HG03025 (cell line): ENCODE data around the gene CPB2.

Source experiments
- ATAC-seq: cut with Tn5 transposase; IDR thresholded peaks from one replicate; pipeline ENCODE4 v1.9.1; 2021; ENCODE audit warnings: mild to moderate bottlenecking, moderate library complexity; ENCODE audit not compliant: unreplicated experiment, low FRiP score

The CPB2 gene, protein sequence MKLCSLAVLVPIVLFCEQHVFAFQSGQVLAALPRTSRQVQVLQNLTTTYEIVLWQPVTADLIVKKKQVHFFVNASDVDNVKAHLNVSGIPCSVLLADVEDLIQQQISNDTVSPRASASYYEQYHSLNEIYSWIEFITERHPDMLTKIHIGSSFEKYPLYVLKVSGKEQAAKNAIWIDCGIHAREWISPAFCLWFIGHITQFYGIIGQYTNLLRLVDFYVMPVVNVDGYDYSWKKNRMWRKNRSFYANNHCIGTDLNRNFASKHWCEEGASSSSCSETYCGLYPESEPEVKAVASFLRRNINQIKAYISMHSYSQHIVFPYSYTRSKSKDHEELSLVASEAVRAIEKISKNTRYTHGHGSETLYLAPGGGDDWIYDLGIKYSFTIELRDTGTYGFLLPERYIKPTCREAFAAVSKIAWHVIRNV

DNA sequence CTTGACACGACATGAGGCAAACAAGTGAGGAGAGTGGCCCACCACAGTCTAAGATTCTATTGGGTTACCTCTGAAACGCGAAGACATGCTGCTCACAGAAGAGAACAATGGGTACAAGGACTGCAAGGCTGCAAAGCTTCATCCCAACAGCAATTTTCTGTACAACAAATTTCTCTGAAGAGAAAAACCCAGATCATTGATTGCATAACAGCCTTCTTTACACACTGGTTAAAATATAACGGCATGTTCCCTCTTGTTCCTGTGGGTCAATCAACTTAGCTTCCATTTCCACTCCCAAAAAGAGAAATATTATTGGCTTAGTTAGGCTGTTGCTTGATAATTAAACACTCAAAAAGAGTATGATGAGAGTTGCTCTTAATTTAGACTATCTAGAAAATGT lies at the start of gene CPB2:
Gene CPB2 (minus strand): TSS at position 166 of the 400 bp plus-strand sequence. CDS start 24 bp downstream, at position 142.
- no peak for ATAC-seq

DNA sequence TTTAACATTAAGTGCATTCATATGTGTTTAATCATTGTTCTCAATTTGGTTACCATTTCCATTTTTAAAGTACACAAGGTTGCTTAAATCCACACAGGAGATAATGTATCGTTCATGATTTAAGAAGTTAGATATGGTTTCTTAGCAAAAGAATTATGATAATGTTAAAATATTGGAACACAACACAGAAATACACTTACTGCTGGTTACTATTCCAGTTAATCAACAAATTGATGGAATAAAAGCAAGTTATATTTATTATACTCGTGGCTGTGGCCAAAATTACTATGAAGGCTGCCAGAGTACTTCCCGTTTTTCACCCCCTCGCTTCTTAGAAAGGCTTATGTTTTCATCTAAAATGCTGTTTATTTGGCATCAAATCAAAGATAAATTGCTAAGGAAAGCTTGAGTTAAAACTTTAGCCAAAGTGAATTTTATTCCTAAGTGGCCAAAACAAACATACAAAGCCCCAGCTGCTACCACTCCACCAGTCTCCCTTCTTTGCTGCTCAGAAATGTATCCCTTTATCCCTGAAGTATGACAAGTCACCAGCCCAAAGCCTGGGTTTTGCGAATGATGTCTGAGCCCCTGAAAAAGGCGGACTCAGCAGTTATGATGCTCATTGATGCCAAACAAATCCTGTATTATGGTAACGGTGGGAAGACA lies 49.4 kb upstream of the CPB2 start:
- ATAC-seq, result no peak

DNA sequence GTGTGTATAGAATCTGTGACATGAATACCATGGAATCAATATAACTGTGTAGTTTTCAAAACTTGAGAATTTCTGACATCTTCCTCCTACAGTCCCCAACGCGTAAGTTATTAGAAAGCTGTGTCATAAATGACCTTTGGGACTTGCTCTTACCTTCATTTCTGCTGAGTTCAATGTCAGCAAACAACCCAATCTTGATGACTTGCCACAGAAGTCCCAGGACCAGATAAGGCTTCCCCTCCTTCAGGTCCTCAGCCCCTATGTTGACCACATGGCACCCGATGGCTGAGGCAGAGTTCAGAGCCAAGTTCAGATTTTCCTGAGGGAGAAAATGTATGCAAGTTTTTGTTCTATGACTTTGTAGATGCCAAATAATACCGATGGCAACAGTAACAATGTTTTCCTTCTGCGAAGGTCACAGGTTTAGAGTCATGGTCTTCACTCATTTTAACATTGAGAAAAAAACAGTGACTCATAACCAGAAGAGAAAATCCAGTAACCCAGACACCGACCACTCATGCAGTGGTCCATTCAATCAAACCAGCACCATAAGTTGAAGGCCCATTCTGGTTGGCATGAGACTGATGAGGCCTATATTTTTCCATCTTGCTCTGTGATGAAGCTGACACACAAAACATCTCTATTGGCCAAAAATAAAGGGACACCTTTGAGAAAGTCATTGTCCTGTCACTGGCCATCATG lies 47.9 kb upstream of the CPB2 start:
- ATAC-seq, result no peak

DNA sequence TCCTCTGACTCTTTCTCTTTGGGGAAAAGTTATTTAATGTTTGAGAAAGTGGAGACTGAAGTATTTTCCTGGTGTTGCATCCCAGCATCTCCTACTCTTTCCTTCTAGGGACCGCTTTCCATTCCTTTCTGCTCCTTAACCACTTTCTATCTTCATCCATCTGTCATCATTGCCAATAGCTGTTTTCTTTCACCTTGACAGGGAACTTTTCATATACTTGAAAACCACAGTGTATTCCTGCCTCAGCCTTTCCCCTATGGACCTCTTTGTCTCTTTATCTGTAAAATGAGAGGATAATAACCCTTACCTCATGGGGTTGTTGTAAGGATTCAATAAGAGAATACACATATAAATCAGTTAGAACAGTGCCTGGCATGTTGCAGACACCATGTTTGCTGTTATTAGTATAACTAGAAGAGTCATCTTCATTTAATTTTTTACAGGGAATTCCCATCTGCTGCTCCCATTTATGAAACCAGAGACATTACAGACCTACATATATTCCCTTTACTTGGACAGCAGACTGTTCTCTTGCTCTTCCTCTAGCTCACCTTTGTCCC lies 45.4 kb upstream of the CPB2 start:
- no peak for ATAC-seq

DNA sequence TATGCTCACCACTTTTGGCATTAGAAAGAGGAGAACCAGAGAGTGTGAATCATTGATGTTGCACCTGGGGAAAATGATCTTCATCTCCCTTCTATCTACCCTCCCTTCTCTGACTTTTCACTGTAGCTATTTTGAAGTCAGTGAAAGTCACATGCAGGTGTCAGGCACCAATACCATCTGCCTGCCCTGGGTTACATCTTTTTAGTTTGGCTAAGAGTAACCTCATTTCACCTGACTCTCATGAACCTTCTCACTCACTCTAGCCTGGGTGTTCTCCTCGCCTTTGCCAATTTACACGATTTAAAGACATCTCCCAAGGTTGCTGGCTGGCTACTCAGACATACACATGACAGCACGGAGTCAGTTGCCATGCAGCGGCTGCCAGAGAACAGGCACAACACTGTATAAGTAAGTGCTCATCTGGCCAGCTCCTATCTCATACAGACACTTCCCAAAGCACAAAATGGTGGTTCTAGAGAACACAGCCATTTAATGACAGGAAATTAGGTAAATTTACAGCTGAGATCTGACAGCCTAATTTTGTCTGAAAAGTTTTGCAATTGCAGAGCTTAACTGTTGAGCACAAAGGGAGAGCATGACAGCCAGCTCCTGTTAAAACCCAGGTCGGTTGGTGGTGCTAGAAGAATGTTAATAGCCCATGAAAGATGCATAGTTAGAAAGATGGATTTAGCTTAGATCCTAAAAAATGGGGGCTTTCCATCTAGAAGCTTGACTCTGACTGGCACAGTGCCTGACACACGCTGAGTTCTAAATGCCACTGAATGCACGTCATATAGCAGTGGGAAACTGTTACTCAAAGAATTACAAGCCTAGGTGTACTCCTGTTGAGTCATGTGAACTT lies 44.7 kb upstream of the CPB2 start:
- ATAC-seq, result no peak

DNA sequence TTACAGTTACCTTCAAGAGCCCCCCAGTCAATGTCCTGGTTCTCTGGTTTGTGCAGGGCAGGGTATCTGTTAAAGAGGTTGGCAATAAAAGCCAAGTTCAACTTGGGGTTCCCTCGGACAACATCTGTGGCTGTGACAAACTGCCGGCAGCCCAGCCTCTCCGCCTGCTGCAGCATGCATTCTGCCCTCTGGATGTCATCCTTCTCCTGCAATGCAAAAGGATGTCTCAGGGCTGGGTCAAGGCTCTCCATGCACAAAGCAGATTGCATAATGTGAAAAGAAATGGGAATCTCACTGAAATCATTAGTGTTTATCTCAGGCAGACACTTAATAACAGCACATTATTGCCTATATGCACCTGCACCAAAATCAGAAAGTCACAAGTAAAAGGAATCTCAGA lies 42.1 kb upstream of the CPB2 start:
- no peak for ATAC-seq

DNA sequence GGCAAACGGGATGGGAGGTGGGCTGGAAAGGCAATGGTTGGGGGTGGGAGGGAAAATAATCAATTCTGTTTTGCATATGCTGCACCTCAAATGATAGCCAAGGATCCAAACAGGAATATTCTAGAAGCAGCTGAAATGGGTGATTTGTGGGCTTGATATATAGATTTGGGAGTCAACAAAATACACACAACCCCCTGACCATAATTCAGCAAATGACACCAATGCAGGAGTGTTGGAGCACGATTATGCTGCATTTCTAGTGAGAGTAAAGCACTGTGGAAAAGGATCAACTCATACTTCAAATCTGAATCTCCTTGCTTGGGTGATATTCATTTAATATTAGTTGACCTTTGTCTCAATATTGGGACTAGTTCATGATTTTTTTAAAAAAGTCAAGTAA lies 41.1 kb upstream of the CPB2 start:
- ATAC-seq, result no peak

DNA sequence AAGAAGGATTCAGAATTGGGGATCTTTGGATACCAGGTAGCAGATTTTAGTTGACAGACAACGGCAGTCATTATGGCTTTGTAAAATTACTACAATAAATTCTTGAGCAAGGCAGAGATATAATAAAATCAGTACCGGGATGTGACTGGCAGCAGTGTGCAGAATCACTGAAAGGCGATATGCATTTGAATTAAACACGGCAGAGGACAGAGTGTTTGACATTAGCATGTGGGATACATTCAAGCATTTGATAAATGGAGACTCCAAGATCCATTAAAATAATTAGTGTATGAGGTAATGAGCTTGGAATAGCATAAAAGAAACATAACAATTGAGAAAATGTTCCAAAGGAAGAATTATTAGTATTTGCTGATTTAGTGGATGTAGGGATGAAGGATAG lies 40.3 kb upstream of the CPB2 start:
- no peak for ATAC-seq

DNA sequence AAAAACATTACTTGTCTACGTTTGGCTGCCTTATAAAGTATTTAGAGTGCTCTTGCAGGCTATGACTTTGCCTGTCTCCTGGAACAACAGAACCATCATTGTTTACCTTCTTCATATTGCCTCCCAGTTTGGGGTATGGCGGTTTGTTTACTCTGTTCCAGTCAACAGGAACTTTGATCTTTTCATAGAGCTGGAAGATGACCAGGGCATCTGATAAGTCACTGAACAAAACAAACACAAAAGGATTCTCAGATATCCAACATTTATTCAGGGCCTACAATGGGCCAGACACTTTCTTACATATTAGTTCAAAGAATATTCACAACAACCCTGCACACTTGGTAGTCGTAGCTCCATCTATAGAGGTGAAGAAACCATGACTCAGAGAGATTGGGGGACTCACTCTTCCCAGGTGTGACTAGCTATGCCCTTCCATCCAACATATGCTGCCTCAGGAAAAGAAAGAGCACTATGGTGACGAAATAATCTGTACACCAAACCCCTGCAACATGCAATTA lies 38.4 kb upstream of the CPB2 start:
- ATAC-seq, result no peak

DNA sequence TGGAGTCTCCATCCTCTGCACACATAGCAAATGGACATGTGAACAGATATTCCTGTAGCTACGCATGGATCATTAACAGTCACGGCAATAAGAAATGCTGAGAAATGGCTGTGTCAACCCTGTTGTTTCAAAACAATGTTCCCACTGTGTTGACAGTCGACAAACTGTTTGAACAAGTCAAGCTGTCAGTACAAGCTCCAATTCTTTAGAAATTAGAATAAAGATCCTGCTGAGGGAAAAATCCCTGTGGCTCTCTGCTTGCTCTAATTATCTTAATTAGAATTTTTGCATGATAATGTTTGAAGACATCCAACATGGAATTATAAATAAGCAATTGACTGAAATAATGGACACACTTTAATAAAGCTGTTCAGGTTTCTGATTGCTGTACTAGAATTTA lies 37.9 kb upstream of the CPB2 start:
- no peak for ATAC-seq

DNA sequence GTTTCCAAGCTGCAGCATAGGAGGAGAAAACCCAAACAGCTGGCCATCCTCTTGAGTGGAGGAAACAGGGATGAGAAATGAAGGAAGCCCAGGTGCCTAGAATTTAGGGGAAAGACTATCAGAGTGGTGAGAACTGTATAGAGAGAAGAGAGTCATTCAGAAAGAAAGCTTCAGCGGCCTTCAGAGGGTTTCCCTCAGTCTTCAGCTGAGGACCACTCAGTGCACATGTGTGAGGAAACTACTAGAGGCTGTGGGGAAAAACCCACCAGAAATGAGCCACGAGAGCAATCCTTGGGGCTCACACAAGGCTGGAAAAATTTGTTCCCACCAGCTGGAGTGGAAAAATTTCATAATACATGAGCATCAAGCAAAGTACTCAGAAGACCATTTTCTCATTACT lies 35.2 kb upstream of the CPB2 start:
- no peak for ATAC-seq

DNA sequence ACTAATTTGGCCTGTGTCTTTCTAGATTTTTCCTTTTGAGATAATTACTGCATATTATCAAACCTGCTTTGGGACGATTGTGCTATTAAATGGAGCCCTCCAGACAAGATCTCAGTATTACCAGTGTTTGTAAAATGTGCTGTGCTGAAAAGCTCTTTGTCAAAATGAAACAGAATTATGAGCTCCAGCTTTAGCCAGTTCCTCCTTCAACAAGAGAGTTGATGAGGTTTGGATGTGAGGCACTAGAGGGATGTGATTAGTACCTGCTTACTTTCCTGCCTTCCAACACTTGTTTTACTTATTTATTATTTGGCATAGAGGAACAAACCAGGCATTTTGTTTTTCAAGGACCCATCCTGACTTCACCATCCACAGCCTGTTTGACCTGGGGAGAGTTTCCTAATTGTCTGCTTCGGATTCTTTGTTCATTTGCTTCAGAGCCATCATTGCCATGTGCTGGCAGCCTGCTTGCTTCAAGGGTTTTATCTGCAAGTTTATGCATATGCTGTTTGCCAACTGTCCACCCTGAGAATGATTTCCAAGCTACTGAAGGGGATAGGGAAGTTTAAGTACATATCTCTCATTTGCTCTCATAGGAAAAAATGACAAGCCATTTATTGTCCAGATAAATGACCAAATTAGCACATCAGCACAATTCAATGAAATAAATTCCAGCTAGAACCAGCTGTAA lies 32.9 kb upstream of the CPB2 start:
- no peak for ATAC-seq

DNA sequence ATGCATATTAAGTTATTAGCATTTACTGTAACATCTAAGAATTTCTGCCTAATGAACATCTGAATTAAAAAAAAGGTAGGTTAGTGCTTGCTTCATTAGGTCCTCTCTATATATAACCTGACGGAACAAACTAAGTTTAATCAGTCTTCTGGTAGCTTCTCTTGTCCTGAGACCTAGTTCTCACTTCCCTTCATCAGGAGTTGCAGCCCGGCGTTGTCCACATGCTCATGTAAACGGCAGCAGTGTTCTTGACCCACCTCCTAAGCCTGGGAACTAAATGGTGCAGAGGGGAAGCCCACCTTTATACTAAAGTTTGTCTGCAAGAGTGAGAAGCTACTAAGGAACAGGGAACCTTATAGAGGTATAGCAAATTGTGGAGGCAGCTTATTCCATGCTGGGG lies 31.9 kb upstream of the CPB2 start:
- no peak for ATAC-seq

DNA sequence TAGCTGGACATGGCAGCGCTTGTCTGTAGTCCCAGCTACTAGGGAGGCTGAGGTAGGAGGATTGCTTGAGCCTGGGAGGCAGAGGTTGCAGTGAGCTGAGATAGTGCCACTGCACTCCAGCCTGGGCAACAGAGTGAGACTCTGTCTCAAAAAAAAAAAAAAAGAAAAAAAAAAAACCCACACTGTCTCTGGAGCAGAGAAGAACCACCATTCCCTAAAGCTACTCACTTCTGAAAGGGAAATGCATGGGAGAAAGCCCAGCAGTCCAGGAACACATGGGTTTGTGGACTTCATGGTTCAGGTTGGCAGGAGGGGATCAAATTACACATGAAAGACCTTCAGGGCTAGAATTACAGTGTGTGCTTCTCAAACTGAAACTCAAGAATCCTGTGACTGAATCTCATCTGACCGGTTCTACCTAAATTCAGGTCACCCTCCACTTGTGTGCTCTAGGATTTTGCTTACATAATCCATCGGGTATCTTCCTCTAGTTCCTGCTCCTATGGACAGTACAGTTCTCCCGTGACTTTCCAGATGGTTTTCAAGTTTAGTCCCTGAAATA lies 30.2 kb upstream of the CPB2 start:
- ATAC-seq, result no peak

DNA sequence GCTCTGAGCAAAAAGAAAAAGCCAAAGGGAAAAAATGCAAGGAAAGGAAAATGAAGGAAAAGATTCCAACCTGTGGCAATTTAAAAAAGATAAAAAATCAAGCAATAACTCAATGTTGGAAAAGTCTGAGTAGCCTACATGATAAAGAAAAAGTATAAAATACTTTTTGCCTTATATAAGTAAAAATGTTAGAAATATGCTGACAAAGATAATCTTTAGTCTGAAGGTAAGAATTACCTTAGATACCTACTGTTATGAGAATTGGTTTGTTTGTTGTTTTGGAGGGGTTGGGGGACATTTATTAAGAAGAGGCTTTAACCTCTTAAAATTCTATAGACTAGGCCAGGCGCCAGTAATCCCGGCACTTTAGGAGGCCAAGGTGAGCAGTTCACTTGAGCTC lies 29.7 kb upstream of the CPB2 start:
- no peak for ATAC-seq

DNA sequence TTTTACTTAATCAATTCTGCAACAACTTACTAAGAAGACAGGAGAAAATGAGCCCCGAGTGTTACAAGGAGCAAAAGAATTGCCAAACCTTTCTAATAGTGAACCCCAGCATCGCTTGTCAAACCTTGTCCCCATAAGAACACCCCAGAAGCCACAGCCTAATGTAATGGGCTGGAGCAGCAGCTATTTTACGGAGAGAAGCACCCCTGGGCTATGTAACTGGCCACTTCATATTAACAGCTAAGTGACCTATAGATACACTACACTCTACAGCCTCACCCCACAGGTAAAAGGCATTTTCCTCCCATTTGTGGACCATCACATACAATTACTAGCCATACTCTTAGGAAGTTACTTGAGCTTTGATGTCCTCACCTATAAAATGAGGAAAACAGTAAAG lies 27.3 kb upstream of the CPB2 start:
- no peak for ATAC-seq

DNA sequence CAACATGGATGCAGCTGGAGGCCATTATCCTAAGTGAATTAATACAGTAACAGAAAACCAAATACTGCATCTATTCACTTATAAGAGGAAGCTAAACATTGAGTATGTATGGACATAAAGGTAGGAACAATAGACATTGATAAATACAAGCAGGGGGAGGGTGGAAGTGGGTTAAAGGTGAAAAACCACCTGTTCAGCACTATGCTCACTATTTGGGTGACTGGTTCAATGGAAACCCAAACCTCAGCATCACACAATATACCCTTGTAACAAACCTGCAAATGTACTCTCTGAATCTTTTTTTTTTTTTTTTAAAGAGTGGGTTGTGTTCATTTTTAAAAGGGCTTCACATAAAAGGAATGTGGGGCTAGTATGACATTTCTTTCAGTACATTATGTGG lies 26.9 kb upstream of the CPB2 start:
- ATAC-seq, result no peak

DNA sequence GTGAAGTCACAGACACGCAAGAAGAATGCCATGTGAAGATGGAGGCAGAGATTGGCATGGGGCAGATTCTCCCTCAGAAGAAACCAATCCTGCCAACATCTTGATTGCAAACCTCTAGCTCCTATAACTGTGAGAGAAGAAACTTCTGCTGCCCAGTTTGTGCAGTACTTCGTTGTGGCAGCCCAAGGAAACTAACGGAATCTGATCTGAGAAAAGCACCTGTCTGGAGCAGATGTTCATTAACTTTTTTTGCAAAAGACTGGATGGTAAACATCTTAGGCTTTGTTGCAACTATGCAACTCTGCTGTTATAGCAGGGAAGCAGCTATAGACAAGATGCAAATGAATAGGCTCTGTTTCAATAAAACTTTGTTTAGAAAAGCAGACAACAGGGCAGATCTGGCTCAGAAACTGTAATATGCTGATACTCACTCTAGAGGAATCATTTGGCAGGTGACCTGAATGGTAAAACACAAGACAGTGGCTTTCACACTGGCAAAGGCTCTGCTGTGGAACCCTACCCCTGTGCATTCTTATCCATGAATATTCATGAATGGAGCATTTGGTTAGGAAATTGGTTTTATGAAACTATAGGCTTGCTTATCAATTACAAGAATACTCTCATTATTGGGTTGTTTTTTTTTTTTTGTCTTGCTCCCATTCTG lies 25.3 kb upstream of the CPB2 start:
- ATAC-seq, result no peak

DNA sequence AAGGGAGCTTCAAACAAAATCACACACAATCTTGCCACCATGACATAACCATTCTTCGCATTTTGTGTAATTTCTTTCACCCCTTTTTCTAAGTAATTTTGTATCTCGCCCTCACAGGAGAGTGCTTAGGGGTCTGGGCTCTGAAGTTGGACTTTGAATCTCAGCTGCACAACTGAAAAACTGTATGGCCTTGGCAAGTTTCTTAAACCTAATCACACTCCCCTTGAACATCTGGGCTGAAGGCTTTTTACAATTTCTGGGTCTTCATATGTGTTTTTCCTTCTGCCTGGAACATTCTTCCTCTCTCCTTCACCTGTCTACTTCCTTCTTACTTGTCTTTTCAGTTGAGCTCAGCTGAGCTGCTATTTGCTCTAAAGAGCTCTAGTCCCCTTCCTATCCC lies 24.3 kb upstream of the CPB2 start:
- ATAC-seq, result no peak
